ENCODE results near the gene COP1.

COP1 gene

DNA sequence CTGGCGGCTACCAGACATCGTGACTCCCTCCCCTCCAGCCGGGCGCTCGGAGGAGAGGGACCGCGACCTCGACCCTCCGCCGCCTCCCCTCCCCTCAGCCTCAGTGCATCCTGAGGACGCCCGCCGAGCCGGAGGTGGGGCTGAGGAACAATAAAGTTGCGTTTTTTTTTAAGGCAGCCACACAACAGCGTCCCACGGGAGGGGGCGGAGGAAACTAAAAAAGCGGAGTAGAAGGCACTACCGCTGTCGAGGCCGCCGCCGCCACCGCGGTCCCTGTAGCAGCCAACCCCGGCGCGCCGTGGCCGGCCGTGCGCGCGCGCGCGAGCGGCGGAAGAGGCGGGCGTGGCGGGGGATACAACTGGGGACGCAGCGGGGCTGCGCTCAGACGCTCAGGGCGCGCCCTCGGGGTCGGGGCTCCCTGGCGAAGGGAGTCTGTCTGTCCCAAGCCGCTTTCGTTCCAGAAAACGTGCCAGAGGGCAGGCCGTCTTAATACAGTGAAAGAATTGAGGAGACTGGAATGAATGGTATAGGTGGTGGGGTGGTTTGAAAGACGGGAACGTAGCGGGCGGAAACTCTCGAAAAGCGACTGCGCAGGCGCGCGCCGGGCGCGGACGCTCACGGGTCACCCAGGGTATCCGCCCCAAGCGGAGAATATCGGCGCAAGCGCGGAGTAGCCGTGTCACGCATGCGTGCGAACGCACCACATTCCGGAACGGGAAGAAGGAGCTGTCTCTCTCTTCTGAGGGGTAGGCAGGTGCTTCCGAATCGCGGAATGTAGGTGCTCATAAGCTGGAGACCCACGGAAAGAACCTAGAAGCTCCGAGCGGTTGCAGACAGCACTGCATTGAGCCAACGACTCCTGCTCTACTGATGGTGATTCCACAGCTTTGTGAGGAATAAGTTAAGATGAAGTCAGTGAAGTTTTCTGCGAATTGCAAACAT lies at the start of gene COP1:
Gene COP1 (minus strand): TSS at position 326 of the 942 bp plus-strand sequence. CDS start 308 bp downstream, at position 18.
- peak; percentile 92 for ATAC-seq
- no peak for TF ChIP-seq RARB (CRISPR knock-in tag; IDR thresholded peaks at IDR 0.05)
- no peak for TF ChIP-seq ZNF8 (CRISPR knock-in tag; IDR thresholded peaks at IDR 0.05)
- no peak for TF ChIP-seq ZNF565 (CRISPR knock-in tag; conservative IDR thresholded peaks at IDR 0.05; ENCODE audit: low read depth)
- TF ChIP-seq, protein P1, sequence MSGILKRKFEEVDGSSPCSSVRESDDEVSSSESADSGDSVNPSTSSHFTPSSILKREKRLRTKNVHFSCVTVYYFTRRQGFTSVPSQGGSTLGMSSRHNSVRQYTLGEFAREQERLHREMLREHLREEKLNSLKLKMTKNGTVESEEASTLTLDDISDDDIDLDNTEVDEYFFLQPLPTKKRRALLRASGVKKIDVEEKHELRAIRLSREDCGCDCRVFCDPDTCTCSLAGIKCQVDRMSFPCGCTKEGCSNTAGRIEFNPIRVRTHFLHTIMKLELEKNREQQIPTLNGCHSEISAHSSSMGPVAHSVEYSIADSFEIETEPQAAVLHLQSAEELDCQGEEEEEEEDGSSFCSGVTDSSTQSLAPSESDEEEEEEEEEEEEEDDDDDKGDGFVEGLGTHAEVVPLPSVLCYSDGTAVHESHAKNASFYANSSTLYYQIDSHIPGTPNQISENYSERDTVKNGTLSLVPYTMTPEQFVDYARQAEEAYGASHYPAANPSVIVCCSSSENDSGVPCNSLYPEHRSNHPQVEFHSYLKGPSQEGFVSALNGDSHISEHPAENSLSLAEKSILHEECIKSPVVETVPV (CRISPR knock-in tag; IDR thresholded peaks at IDR 0.05), result no peak
- TF ChIP-seq ZC3H10 (CRISPR knock-in tag; IDR thresholded peaks at IDR 0.05), result 0 out of 2 replicates have a peak, but pooled peaks have one; percentile 61
- no peak for TF ChIP-seq PPARA (CRISPR knock-in tag; IDR thresholded peaks at IDR 0.05; ENCODE audit: borderline replicate concordance)

- no peak for ATAC-seq
- TF ChIP-seq BACH2 (CRISPR knock-in tag; IDR thresholded peaks at IDR 0.05; ENCODE audit: borderline replicate concordance) (no peak), CSDC2 (CRISPR knock-in tag; IDR thresholded peaks at IDR 0.05) (no peak), RARB (CRISPR knock-in tag; IDR thresholded peaks at IDR 0.05) (no peak), TOX (CRISPR knock-in tag; IDR thresholded peaks at IDR 0.05; ENCODE audit: borderline replicate concordance) (no peak), ZC3H10 (CRISPR knock-in tag; IDR thresholded peaks at IDR 0.05) (no peak), ZNF70 (CRISPR knock-in tag; IDR thresholded peaks at IDR 0.05) (no peak), ZFP3 (CRISPR knock-in tag; IDR thresholded peaks at IDR 0.05) (no peak), ZNF8 (CRISPR knock-in tag; IDR thresholded peaks at IDR 0.05) (no peak), TCF4 (CRISPR knock-in tag; IDR thresholded peaks at IDR 0.05; ENCODE audit: borderline replicate concordance) (no peak), OSR1 (CRISPR knock-in tag; IDR thresholded peaks at IDR 0.05) (no peak), ZNF565 (CRISPR knock-in tag; conservative IDR thresholded peaks at IDR 0.05; ENCODE audit: low read depth) (no peak), SNAI2 (CRISPR knock-in tag; IDR thresholded peaks at IDR 0.05) (no peak), PPARA (CRISPR knock-in tag; IDR thresholded peaks at IDR 0.05; ENCODE audit: borderline replicate concordance) (no peak), PATZ1 (CRISPR knock-in tag; IDR thresholded peaks at IDR 0.05; ENCODE audit: borderline replicate concordance) (no peak), ZFP30 (CRISPR knock-in tag; IDR thresholded peaks at IDR 0.05) (no peak), ISL1 (CRISPR knock-in tag; IDR thresholded peaks at IDR 0.05) (no peak), GLIS3 (CRISPR knock-in tag; IDR thresholded peaks at IDR 0.05) (no peak), TSHZ2 (CRISPR knock-in tag; IDR thresholded peaks at IDR 0.05) (no peak)
- TF ChIP-seq, protein P2, sequence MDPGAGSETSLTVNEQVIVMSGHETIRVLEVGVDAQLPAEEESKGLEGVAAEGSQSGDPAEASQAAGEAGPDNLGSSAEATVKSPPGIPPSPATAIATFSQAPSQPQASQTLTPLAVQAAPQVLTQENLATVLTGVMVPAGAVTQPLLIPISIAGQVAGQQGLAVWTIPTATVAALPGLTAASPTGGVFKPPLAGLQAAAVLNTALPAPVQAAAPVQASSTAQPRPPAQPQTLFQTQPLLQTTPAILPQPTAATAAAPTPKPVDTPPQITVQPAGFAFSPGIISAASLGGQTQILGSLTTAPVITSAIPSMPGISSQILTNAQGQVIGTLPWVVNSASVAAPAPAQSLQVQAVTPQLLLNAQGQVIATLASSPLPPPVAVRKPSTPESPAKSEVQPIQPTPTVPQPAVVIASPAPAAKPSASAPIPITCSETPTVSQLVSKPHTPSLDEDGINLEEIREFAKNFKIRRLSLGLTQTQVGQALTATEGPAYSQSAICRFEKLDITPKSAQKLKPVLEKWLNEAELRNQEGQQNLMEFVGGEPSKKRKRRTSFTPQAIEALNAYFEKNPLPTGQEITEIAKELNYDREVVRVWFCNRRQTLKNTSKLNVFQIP (CRISPR knock-in tag; IDR thresholded peaks at IDR 0.05; ENCODE audit: borderline replicate concordance, low read depth), result no peak
These were observed 45.1 kb upstream of the COP1 start for GRCh38 chr1:176252191-176252590.

- ATAC-seq, result no peak
- TF ChIP-seq CSDC2 (CRISPR knock-in tag; IDR thresholded peaks at IDR 0.05), result no peak
- no peak for TF ChIP-seq ZNF70 (CRISPR knock-in tag; IDR thresholded peaks at IDR 0.05)
- TF ChIP-seq ESRRG (CRISPR knock-in tag; IDR thresholded peaks at IDR 0.05), result no peak
- no peak for TF ChIP-seq ISL1 (CRISPR knock-in tag; IDR thresholded peaks at IDR 0.05)
- no peak for TF ChIP-seq TCF4 (CRISPR knock-in tag; IDR thresholded peaks at IDR 0.05; ENCODE audit: borderline replicate concordance)
- TF ChIP-seq, protein P1 (CRISPR knock-in tag; IDR thresholded peaks at IDR 0.05), result no peak
- TF ChIP-seq ZFP3 (CRISPR knock-in tag; IDR thresholded peaks at IDR 0.05), result no peak
- no peak for TF ChIP-seq SNAI2 (CRISPR knock-in tag; IDR thresholded peaks at IDR 0.05)
- TF ChIP-seq ARNTL (CRISPR knock-in tag; IDR thresholded peaks at IDR 0.05; ENCODE audit: borderline replicate concordance, low read depth), result no peak
- TF ChIP-seq PPARA (CRISPR knock-in tag; IDR thresholded peaks at IDR 0.05; ENCODE audit: borderline replicate concordance), result no peak
- TF ChIP-seq RARB (CRISPR knock-in tag; IDR thresholded peaks at IDR 0.05), result no peak
- no peak for TF ChIP-seq ZNF8 (CRISPR knock-in tag; IDR thresholded peaks at IDR 0.05)
- TF ChIP-seq, protein P3, sequence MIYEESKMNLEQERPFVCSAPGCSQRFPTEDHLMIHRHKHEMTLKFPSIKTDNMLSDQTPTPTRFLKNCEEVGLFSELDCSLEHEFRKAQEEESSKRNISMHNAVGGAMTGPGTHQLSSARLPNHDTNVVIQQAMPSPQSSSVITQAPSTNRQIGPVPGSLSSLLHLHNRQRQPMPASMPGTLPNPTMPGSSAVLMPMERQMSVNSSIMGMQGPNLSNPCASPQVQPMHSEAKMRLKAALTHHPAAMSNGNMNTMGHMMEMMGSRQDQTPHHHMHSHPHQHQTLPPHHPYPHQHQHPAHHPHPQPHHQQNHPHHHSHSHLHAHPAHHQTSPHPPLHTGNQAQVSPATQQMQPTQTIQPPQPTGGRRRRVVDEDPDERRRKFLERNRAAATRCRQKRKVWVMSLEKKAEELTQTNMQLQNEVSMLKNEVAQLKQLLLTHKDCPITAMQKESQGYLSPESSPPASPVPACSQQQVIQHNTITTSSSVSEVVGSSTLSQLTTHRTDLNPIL (CRISPR knock-in tag; IDR thresholded peaks at IDR 0.05; ENCODE audit: low read depth), result no peak
These were observed 37.8 kb upstream of the COP1 start for GRCh38 chr1:176244851-176245250.

Measured in SK-N-SH treated with all-trans-retinoic acid at 6 μM for 48 hours (cell line).